ENCODE data around the gene OLFM3. TPM values are rescaled to one million over a fixed set of nuclear protein-coding genes. Genes with fewer than 3 reads are reported as not detected.

Gene OLFM3
- total RNA-seq, 1 experiment from 2014 or later: not detected

DNA sequence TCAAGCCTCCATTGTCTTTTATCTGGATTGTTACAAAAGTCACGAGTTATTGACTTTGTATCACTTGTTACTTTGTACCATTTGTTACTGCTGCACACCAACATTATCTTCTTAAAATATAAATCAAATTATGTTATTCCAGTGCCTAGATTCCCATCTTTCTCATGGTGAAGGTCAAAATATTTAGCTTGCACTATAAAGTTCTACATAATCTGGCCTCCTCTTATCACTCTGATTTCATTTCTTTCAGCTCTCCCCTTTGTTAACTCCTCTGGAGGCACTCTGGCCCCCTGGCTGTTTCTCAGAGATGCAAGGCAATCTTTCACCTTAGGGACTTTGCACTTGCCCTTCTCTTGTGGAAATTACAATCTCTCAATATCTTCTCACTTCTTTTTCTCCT lies 143.8 kb downstream of the OLFM3 start:
- H3K36me3 ChIP-seq (ENCODE audit: control insufficient read depth in 1 of 2, insufficient read depth in 2 of 2, low read length in 2 of 2): no peaks in the 10 kb centered on the region
- H3K9me2 ChIP-seq (ENCODE audit: insufficient read depth): no peaks in the 10 kb centered on the region
- DNase-seq (ENCODE audit: low read depth, low spot score) (no peak), ATAC-seq (no peak)
- H3K27me3 ChIP-seq (ENCODE audit: insufficient read depth, low read length): no peaks in the 10 kb centered on the region
- no peaks in the 10 kb centered on the region for H4K20me1 ChIP-seq (ENCODE audit: insufficient read depth)
- POLR2A ChIA-PET: no interaction called here
- TF ChIP-seq JUND (IDR thresholded peaks at IDR 0.05) (no peak), ZNF274 (IDR thresholded peaks at IDR 0.05; ENCODE audit: low read depth, low read length) (no peak), SRF (IDR thresholded peaks at IDR 0.05; ENCODE audit: low read depth) (no peak), ELF1 (IDR thresholded peaks at IDR 0.05; ENCODE audit: borderline replicate concordance, low read depth) (no peak), TCF7L2 (IDR thresholded peaks at IDR 0.05; ENCODE audit: borderline replicate concordance, extremely low read depth, insufficient read depth, insufficient read length) (no peak), CEBPB (IDR thresholded peaks at IDR 0.05; ENCODE audit: low read depth) (no peak), RAD21 (IDR thresholded peaks at IDR 0.05; ENCODE audit: low read depth) (no peak), EZH2 (IDR thresholded peaks at IDR 0.05) (no peak), EGR1 (IDR thresholded peaks at IDR 0.05; ENCODE audit: low read depth) (no peak), POLR2A (IDR thresholded peaks at IDR 0.05; ENCODE audit: borderline replicate concordance, extremely low read depth, insufficient read depth, insufficient read length) (no peak)
- TF ChIP-seq, protein P1, sequence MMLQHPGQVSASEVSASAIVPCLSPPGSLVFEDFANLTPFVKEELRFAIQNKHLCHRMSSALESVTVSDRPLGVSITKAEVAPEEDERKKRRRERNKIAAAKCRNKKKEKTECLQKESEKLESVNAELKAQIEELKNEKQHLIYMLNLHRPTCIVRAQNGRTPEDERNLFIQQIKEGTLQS (IDR thresholded peaks at IDR 0.05): no peak
- TF ChIP-seq, protein P2, sequence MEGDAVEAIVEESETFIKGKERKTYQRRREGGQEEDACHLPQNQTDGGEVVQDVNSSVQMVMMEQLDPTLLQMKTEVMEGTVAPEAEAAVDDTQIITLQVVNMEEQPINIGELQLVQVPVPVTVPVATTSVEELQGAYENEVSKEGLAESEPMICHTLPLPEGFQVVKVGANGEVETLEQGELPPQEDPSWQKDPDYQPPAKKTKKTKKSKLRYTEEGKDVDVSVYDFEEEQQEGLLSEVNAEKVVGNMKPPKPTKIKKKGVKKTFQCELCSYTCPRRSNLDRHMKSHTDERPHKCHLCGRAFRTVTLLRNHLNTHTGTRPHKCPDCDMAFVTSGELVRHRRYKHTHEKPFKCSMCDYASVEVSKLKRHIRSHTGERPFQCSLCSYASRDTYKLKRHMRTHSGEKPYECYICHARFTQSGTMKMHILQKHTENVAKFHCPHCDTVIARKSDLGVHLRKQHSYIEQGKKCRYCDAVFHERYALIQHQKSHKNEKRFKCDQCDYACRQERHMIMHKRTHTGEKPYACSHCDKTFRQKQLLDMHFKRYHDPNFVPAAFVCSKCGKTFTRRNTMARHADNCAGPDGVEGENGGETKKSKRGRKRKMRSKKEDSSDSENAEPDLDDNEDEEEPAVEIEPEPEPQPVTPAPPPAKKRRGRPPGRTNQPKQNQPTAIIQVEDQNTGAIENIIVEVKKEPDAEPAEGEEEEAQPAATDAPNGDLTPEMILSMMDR (IDR thresholded peaks at IDR 0.05 in 2 of 3, conservative IDR thresholded peaks at IDR 0.05 in 1 of 3; ENCODE audit: borderline replicate concordance in 1 of 3, insufficient read depth in 1 of 3, low read depth in 2 of 3, low read length in 2 of 3): no peak
- TF ChIP-seq, protein P3, sequence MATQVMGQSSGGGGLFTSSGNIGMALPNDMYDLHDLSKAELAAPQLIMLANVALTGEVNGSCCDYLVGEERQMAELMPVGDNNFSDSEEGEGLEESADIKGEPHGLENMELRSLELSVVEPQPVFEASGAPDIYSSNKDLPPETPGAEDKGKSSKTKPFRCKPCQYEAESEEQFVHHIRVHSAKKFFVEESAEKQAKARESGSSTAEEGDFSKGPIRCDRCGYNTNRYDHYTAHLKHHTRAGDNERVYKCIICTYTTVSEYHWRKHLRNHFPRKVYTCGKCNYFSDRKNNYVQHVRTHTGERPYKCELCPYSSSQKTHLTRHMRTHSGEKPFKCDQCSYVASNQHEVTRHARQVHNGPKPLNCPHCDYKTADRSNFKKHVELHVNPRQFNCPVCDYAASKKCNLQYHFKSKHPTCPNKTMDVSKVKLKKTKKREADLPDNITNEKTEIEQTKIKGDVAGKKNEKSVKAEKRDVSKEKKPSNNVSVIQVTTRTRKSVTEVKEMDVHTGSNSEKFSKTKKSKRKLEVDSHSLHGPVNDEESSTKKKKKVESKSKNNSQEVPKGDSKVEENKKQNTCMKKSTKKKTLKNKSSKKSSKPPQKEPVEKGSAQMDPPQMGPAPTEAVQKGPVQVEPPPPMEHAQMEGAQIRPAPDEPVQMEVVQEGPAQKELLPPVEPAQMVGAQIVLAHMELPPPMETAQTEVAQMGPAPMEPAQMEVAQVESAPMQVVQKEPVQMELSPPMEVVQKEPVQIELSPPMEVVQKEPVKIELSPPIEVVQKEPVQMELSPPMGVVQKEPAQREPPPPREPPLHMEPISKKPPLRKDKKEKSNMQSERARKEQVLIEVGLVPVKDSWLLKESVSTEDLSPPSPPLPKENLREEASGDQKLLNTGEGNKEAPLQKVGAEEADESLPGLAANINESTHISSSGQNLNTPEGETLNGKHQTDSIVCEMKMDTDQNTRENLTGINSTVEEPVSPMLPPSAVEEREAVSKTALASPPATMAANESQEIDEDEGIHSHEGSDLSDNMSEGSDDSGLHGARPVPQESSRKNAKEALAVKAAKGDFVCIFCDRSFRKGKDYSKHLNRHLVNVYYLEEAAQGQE (IDR thresholded peaks at IDR 0.05; ENCODE audit: low read depth): no peak
- TF ChIP-seq, protein P4, sequence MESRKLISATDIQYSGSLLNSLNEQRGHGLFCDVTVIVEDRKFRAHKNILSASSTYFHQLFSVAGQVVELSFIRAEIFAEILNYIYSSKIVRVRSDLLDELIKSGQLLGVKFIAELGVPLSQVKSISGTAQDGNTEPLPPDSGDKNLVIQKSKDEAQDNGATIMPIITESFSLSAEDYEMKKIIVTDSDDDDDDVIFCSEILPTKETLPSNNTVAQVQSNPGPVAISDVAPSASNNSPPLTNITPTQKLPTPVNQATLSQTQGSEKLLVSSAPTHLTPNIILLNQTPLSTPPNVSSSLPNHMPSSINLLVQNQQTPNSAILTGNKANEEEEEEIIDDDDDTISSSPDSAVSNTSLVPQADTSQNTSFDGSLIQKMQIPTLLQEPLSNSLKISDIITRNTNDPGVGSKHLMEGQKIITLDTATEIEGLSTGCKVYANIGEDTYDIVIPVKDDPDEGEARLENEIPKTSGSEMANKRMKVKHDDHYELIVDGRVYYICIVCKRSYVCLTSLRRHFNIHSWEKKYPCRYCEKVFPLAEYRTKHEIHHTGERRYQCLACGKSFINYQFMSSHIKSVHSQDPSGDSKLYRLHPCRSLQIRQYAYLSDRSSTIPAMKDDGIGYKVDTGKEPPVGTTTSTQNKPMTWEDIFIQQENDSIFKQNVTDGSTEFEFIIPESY (IDR thresholded peaks at IDR 0.05; ENCODE audit: extremely low read depth, insufficient replicate concordance, low read length): no peak
- no peak overlapping the region for H3K27ac ChIP-seq (ENCODE audit: low read depth, low read length)
- intact Hi-C loops (cut with micrococcal nuclease): no loop called here
- no peaks in the 10 kb centered on the region for H3K9me3 ChIP-seq (ENCODE audit: control insufficient read depth in 1 of 2, insufficient read depth in 1 of 2, low read depth in 1 of 2, low read length in 2 of 2)
- RAD21 ChIA-PET (ENCODE audit: low non-redundant PET in 1 of 2, low total read pairs in 2 of 2, uncharacterized antibody in 2 of 2, unreplicated experiment in 2 of 2): no interaction called here
- CTCF ChIA-PET: no interaction called here
- H2AFZ ChIP-seq (ENCODE audit: low read depth, low read length, poor library complexity, severe bottlenecking): no peak overlapping the region
- peaks cover 0 to 8% of the 10 kb centered on the region in 2 experiments; a peak in 1 of 4 replicates for H3K4me1 ChIP-seq (ENCODE audit: control insufficient read depth in 1 of 2, insufficient read depth in 2 of 2, low read length in 2 of 2)
- no peak overlapping the region for H3K9ac ChIP-seq (ENCODE audit: low read length)
- H3K4me3 ChIP-seq (replicated peaks in 1 of 2; ENCODE audit: low read depth in 1 of 2, low read length in 2 of 2): no peak overlapping the region
- no TSS peak for BruUV-seq (replicated peaks)
- H3K79me2 ChIP-seq (ENCODE audit: insufficient read depth, low read length): no peaks in the 10 kb centered on the region
- H3K4me2 ChIP-seq (ENCODE audit: low read length): no peak overlapping the region
